HG03025 (cell line): ENCODE data around the gene SRBD1.
A peak's percentile ranks its signal among the peaks of the same experiment; 100 is the strongest.

Source experiments
- ATAC-seq: cut with Tn5 transposase; IDR thresholded peaks from one replicate; pipeline ENCODE4 v1.9.1; 2021; ENCODE audit warnings: mild to moderate bottlenecking, moderate library complexity; ENCODE audit not compliant: unreplicated experiment, low FRiP score

The SRBD1 gene

GRCh38 chr2:45602624-45603023 lies 8.4 kb downstream of the SRBD1 start:
- no peak for ATAC-seq

DNA sequence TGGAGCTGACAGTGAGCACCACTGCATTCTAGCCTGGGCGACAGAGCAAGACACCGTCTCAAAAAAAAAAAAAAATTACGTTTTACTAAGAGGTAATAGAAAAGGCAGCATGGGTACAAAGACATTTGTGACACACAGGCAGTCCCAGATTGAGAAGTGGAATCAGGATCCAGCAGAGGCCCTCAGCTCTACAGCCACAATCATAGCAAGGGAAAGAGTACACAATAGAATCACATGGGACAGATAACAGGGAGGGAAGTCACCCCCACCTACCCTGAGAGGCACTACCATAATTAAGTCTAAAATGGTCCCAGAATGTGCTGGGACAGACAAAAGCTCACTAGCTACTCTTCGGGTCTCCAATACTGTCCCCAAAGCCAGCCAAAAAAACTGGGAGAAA lies 12.5 kb downstream of the SRBD1 start:
- no peak for ATAC-seq

DNA sequence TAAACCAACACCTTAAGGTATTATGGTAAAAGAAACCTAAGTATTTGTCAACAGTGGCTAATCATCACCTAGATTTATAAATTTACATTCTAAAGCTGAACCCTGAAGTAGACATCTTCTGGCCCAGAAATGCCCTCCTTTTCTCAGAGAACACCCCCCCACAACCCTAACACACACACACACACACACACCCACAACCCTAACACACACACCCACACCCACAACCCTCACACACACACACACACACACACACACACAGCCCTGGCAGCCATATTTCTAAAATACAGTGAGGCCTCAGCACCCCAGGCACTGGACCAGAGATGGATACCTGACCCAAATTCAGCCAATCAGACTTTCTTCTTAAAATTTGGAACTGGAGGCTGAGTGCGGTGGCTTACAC lies 14.3 kb downstream of the SRBD1 start:
- ATAC-seq, result no peak

DNA sequence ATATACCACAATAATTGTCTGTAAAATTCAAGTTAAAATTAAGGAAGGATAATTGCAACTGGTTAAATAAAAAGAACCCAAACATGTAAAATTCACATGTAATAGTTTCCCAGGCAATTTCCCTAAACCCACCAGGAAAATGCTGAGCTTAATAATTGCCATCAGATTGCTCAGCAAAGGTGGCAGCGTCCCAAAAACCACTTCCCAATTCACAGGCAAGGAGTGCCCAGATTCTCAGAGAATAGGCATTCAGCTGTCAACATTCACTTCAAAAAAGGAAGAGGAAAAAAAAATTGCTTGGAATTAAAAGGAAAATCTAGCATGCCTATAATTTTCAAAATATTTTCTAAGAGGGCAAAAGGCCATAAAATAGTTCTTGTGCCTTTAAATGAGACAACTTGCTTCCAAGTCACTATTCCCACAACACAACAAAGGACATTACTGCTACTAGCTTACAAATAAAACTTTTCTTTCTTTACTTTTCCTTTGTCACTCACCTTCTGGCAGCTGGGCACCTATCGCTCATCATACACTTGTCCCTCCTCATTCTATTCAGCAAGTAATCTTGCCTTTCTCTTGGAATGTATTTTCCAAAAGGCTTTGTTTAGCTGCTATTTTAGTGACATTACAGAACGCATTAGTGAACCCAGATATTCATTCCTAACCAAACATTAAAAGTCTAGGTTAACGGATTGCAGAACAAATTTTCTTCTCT lies 15.2 kb downstream of the SRBD1 start:
- ATAC-seq, result no peak

GRCh38 chr2:45591073-45591472 lies 20.0 kb downstream of the SRBD1 start:
- no peak for ATAC-seq

- no peak for ATAC-seq
These were observed 22.8 kb downstream of the SRBD1 start for GRCh38 chr2:45588158-45588829.

GRCh38 chr2:45586600-45586999 lies 24.5 kb downstream of the SRBD1 start:
- no peak for ATAC-seq

GRCh38 chr2:45585267-45585861 lies 25.7 kb downstream of the SRBD1 start:
- ATAC-seq, result no peak

DNA sequence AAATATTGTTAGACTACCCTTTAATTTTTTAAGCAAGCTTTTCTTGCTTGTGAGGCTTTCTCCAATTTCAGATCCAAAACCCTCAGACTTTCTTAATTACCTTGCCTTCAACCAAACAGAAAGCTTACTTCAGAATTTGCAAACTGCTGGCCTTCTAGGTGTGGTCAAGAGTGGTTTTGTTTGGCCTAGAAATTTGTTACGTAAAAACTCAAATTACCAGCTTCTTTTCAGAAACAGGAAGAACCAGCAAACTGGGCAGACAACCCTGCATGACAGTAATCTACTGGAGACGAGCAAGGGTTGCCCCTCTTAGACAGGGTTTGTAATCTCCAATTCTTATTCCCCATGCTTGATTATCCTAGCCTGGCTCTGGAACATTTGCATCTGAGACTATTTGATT lies 27.1 kb downstream of the SRBD1 start:
- no peak for ATAC-seq

DNA sequence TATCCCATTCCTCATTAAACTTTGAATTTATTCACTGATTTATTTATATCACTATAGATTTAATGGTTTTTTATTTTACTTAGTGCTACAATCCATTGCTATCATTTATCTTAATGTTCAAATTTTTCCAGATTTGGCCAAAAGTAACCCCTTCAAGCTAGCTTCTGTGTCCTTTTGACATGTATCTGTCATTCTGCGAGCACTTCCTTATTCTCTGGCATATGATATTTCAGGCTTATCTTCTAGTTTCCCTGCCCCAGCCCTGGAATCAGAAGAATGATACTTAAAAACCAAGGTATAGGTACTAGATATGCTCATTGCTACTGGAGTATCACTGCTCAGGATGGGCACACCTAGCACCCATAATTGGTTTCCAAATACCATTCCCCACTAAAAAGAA lies 28.5 kb downstream of the SRBD1 start:
- no peak for ATAC-seq

DNA sequence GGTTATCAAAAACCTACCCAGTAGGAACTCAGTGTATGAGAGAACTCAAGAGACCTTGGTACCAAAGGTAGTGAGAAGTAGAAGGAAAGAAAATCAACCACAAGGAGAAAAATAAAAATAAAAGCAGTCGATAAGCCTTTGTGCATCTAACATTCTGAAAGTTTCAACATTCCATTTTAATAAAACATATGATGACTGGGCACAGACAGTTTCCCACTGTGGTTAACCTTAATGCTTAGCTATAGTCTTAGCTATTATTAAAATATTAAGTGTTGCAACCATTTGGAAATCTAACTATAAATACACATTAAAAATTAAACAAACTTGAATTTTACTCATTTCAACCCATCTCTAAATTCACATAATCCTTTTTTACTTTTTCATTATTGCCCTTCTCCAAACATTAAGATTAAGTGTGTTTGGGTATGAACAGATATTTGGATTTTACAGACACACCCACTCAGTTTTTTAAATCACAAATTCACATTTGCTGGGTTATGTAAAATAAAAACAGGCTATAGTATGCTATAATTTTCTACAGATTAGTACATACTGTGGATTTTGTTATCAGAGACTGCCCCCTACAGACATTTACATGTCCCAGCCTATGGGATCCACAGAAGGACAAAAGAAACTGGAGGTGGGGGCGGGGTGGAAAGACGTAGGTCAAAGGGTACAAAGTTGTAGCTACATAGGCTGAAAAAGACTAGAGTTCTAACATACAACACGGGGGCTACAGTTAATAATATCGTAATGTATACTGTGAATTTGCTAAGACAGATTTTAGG lies 32.8 kb downstream of the SRBD1 start:
- no peak for ATAC-seq

DNA sequence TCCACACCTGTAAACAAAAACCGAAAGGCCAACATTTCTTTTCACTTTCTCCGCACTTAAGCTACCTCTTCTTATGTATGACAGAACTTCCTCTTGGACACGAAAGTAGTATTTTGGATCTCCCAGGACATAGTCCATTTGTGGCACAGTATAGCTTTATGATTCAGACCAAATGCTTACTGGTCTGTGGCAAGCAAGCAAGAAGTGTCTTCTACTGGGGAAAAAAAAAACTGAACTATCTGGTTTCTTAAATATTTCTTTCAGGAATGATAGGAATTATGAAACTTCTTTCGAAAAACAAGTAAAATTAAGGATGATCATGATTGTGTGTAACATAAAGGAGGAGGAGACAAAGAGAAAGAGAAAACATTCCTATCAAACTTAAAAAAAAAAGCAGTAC lies 33.6 kb downstream of the SRBD1 start:
- ATAC-seq, result no peak

- no peak for ATAC-seq
These were observed 35.2 kb downstream of the SRBD1 start for GRCh38 chr2:45575881-45576280.

- no peak for ATAC-seq
These were observed 38.1 kb downstream of the SRBD1 start for GRCh38 chr2:45572979-45573378.

DNA sequence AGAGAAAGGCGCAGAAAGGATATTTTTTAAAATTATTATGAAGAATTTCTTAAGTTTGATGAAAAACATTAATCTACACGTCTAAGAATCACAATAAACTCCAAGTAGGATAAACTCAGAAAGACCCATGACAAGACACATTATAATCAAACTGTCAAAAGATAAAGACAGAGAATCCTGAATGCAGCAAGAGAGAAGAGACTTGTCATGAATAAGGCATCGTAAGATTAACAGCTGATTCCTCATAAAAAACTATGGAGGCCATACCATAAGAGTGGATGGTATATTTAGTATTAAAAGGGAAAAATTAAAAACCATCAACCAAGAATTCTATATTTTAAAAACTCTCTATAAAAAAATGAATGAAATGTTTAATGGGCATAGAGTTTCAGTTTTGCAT lies 39.1 kb downstream of the SRBD1 start:
- no peak for ATAC-seq

DNA sequence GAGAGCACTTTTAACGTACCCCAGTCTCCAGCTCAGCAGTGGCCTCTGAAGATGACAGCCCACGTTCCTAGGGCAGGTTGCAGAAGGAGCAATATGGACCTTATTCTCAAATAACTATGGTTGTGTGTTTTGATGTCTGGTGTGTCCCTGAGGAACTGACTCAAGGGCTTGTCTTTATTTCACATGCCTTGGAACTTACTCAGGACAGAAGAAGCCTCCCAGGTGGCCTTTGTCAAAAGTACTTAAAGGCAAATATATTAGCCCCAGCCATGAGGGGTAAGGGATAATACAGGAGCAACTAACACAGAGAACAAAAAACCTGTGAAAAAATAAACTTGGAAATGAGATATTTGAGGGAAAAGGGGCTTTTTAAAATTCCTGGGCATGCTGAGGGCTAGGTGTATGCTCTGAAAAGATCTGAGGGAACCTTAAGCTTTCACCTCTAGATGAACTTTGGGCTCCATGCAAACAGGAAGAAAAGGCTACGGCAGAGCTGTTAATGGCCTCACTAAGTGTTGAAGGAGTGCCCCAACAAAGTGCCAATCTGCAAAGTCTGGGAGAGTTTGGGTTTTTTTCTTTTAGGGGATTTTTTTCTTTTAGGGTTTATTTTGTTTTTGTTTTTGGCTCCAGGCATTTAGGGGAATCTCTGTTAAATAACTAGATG lies 40.3 kb downstream of the SRBD1 start:
- no peak for ATAC-seq

GRCh38 chr2:45568935-45569334 lies 42.1 kb downstream of the SRBD1 start:
- no peak for ATAC-seq

DNA sequence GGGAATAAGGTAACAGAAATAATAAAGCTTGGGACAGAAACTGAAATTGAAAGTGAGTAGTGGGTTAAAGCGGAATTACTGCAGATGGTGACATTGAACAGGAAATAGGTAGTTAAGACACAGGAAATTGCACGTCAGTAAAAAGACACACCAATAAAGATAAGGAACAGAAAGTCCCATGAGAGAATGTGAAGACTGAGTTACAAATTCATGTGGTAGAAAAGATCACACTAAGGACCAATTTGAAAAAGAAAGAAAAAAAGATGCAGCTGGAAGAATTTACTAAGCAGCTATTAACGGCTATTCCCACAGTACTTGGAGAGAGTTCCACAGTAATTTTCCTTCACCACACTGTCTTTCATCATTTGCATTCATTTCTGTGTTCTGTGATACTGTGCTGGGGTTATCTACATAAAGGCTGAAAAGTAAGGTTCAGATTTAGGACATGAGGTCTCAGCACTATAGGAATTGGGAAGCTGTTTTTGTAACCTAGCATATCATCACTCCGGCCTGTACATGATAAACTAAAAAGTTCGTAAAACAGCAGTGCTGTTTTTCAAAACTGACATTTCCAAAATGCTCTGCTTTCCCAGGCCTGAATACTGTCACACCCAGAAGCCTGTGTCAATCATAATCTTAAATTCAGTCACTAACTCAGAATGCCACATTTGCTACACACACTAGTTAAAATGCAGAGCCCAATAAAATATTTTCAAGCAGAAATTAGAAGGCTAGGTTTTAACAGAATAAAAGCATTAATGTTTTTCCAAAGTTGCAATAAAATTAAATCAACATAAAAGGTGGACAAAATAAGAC lies 42.9 kb downstream of the SRBD1 start:
- peak; percentile 75 for ATAC-seq

DNA sequence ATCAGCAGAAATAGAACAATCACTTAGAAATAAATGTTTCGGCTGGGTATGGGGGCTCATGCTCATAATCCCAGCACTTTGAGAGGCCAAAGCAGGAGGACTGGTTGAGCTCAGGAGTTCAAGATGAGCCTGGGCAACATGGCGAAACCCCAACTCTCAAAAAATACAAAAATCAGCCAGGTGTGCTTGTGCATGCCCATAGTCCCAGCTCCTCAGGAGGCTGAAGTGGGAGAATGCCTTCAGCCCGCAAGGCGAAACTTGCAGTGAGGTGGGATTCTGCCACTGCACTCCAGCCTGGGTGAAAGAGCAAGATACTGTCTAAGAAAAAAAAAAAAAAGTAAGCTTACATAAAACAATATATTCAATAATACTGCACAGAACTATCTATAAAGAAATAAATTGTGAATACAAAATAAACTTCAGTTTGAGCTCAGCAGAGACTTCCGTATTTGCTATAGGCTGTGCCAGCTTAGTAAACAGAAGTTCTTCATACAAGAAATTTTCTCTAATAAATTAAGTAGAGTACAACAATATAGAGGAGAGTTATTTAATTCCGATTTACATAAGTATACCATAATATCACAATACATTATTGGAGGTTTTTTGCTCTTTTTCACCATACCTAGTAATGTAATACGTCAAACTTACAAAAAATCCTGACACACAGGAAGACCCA lies 43.6 kb downstream of the SRBD1 start:
- no peak for ATAC-seq
